ENCODE results near the gene NLN.
"Not testable (repeated sequence)": the region's sequence is repeated elsewhere in the genome, so short reads cannot be mapped to it uniquely, and the experiment has no call there.

Gene NLN

DNA sequence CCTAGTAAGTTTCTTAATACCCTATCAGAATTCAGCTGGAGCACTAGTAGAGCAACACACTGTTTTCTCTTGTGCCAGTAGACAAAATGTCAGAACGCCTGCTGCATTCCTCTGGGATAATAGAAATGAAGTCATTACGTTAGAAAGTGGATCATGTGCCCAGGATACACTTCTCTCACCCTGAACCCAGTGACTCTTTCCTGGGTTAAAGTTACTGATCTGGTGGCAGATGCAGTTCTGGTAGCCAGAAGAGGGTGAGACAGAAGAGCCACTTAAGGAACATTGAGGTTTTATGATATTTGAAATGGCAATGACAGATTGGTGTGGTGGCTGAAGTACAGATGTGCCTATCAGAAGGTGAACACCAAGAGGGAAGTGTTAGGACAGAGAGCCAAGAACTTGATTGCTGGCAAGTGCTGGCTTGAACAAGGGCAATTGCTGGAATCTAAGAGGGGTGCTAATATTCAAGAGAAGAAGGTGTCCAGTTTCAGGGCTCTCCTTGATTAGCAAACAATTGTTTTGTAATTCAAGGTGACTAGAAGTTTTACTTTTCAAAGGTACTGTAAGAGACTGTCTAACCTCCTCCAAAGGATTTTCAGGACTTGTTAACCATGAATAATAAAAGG, 110.7 kb downstream of the NLN start:
- no peak for DNase-seq (ENCODE audit: low read depth)

DNA sequence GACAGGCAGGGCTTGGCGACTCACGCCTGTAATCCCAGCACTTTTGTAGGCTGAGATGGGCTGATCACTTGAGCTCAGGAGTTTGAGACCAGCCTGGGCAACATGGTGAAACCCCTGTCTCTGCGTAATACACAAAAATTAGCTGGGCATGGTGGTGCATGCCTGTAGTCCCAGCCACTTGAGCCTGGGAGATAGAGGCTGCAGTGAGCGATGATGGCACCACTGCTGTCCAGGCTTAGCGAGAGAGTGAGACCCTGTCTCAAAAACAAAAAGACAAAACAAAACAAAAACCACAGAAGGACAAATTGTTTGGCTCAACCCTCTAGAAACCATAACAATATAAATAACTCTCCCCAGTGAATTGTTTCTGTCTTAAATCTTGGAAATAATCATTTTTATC, 111.8 kb downstream of the NLN start:
- DNase-seq (ENCODE audit: low read depth) = no peak

DNA sequence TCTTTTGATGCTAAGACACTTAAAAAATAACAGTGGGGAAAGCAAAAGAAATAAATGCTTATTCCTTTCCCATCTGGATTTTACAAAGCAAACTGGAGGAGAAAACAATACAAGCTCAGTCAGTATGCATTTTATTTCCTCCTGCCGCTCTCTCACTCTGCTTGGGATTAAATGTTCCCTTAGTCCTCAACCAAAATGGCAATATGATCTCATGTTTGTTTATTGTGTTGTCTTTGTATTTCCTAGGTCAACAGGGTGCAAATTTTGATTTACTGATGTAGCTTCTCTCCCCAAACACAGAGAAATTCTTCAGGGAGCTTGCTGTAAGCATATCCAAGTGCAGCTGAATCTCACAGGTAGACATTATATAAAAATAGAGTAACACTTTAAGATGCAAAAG, 112.3 kb downstream of the NLN start:
- DNase-seq (ENCODE audit: low read depth) = no peak

DNA sequence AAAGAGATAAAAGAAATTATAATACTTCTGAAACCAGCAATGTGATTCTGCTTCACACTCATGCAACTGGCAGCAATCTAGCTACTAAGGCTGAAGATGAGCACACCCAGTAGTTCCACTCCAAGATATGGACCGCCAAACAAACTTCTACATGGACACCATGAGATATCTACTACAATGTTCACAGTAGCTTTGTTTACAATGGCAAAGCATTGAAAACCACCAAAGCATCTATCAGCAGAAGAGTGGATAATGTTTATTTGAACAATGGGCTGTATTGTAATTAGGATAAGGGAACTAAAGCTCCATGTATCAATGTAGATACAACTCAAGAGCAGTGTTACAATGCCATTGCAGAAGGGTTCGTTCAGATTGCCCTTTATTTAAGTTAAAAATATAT, 113.2 kb downstream of the NLN start:
- DNase-seq (ENCODE audit: low read depth) = no peak

DNA sequence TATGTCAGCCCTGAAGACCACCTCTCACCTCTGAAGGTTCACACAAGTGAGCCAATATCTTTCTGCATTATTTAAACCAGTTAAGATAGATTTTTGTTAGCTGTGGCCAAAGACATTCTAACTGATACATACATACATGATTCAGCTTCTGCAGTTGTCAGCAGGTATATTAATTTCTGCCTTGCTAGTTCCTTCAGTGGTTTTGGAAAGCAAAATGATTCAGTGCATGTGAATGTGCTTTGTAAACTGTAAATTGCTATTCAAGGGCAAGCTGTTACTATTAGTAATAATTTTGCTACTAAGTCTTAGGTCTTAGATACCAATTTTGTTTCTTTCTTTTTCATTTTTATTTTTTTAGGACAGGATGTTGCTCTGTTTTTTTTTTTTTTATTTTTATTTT, 115.1 kb downstream of the NLN start:
- DNase-seq (ENCODE audit: low read depth) = peak; percentile 88

DNA sequence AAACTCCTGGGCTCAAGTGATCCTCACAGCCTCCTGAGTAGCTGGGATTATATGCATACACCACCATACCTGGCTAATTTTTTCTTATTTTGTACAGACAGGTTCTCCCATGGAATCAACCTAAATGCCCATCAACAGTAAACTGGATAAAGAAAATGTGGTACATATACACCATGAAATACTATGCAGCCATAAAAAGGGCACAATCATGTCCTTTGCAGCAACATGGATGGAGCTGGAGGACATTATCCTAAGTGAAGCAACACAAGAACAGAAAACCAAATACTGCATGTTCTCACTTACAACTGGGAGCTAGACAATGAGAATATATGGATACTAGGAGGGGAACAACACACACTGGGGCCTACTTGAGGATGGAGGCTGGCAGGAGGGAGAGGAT, 117.2 kb downstream of the NLN start:
- DNase-seq (ENCODE audit: low read depth) = not testable (repeated sequence)

DNA sequence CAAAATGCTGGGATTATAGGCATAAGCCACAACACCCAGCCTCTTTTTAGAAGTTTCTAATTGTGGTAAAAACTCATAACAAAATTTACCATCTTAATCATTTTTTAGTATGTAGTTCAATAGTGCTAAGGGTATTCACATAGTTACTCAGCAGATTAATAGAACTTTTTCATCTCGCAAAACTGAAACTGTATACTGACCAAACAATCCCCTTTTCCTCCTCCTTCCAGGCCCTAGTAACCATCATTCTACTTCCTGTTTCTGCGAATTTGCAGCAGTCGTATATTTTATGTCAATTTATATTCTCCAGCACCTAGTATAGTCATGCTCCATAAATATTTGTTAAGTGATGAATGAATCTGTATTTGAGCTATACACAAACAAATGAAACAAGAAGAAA, 118.1 kb downstream of the NLN start:
- no peak for DNase-seq (ENCODE audit: low read depth)

DNA sequence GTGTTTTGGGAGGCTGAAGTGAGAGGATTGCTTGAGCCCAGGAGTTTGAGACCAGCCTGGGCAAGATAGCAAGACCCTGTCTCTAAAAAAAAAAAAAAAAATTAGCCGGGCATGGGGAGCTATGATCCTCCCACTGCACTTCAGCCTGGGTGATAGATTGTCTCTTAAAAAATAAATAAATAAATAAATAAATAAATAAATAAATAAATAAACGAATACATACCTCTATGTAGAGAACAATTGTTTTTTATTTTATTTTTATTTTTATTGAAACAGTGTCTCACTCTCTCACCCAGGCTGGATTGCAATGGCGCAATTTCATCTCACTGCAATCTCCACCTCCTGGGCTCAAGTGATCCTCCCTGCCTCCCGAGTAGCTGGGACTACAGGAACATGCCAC, 122.8 kb downstream of the NLN start:
- DNase-seq (ENCODE audit: low read depth) = not testable (repeated sequence)

DNA sequence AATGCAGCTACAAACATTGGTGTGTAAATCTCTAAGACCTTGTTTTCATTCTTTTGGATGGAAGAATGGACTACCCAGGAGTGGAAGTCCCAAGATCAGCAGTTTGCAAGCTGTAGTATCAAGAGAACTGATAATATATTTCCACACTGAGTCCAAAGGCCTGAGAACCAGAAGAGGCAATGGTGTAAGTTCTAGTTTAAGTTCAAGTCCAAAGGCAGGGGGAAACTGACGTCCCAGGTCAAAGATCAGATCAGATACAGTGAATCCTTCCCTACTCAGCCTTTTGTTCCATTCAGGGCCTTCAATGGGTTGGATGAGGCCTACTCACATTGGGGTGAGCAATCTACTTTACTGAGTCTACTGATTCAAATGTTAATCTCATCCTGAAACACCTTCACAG, 124.1 kb downstream of the NLN start:
- no peak for DNase-seq (ENCODE audit: low read depth)

DNA sequence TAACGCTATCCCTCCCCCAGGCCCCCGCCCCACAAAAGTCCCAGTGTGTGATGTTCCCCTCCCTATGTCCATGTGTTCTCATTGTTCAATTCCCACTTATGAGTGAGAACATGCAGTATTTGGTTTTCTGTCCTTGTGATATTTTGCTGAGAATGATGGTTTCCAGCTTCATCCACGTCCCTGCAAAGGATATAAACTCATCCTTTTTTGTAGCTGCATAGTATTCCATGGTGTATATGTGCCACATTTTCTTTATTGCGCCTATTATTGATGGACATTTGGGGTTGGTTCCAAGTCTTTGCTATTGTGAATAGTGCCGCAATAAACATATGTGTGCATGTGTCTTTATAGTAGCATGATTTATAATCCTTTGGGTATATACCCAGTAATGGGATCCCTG, 125.0 kb downstream of the NLN start:
- not testable (repeated sequence) for DNase-seq (ENCODE audit: low read depth)

DNA sequence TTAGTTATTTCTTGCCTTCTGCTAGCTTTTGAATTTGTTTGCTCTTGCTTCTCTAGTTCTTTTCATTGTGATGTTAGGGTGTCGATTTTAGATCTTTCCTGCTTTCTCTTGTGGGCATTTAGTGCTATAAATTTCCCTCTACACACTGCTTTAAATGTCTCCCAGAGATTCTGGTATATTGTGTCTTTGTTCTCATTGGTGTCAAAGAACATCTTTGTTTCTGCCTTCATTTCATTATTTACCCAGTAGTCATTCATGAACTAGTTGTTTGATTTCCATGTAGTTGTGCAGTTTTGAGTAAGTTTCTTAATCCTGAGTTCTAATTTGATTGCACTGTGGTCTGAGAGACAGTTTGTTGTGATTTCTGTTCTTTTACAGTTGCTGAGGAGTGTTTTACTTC, 127.9 kb downstream of the NLN start:
- DNase-seq (ENCODE audit: low read depth) = not testable (repeated sequence)

DNA sequence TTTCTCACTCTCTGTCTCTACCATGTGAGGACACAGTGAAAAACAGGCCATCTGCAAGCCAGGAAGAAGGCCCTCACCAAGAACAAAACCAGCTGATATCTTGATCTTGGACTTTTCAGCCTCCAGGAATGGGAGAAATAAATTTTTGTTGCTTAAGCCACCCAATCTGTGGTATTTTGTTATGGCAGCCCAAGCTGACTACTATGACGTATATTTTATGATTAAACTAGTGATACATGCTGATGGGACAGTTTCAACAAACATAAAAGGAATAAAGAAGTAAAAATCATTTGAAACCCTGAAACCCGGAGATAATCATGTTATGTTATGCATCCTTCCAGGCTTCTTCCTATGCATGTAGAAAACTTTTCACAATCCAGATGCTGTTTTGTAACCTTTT, 132.9 kb downstream of the NLN start:
- DNase-seq (ENCODE audit: low read depth) = no peak

DNA sequence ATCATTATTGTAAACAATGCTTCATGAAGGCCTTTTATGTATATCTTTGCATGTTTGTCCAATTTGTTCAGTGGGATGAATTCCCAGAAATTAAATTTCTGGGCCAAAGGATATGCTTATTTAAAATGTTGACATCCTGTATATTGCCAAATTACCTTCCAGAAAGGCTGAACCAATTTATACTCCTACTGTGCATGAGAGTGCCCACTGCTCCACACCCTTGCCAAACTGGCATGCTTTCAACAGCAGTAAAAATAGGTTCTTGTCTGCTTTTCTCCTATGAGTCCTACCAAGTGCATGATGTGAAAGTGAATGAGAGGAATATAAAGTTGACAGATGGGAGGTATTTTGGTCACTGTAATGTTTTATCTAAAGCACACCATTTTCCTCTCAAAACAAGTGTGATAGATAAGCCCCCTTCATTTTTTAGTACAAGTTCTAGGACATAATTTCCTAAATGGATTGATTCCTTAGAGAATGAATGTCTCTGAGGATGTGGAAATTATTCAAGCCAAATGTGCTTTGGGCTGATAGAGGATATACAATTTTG, 133.8 kb downstream of the NLN start:
- DNase-seq (ENCODE audit: low read depth) = no peak

DNA sequence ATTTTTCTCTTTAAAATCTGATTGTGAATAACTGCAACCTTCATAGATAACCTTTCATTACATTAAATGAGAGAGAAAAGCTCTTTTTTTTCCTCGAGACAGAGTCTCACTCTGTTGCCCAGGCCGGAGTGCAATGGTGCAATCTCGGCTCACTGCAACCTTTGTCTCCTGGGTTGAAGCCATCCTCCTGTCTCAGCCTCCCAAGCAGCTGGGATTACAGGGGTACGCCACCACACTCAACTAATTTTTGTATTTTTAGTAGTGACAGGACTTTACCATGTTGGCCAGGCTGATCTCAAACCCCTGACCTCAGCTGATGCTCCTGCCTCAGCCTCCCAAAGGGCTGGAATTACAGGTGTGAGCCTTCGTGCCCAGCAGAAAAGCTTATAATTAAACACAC, 134.5 kb downstream of the NLN start:
- no peak for DNase-seq (ENCODE audit: low read depth)

DNA sequence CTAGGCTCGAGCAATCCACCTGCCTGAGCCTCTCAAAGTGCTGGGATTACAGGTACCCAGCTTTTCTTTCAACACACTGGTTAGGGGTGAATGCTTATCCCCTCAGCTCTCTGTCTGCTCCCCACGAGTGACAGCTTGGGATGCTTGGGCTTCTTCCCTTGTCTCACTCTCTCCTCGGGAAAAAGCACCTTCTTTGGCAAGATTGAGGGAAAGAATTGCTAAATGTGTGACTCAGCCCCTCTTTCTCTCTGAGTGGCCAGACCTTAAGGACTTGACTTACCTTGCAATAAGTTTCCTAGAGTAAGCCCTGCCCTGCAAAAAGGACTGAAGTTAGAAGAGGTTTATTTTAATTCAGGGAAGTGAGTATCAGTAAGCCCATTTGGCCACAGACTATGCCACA, 136.3 kb downstream of the NLN start:
- peak; percentile 54 for DNase-seq (ENCODE audit: low read depth)

DNA sequence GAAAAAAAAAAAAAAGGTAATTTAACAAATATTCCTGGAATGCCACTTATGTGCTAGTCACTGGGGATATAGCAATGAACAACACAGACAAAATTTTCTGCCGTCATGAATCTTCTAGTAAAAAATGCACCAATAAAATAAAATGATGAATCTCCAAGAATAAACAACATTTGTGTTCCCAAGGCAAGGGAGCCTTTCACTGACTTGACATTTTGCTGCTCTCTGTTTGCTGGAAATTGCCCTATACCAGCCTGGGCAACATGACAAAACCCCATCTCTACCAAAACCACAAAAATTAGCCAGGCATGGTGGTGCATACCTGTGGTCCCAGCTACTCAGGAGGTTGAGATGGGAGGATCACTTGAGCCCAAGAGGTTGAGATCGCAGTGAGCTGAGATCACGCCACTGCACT, 139.8 kb downstream of the NLN start:
- peak; percentile 96 for DNase-seq (ENCODE audit: low read depth)

DNA sequence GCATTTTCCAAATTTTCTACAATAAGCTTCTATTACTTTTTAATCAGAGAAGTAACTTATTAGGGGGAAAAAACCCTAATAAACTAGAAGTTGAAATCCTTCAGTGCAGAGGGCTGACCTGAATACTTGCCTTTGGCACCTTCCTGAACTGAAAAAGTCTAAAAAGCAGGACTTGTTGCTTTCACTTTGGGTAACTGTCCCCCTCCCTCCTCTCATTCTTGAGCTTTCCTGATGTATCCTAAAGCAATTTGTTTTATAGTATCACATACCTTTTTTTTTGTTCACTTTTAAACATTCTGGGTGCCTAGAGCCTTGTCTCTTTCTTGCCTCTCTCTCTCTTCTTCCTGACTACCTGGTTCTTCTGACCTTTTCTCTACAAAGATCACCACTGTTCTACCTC, 140.4 kb downstream of the NLN start:
- DNase-seq (ENCODE audit: low read depth) = peak; percentile 47

DNA sequence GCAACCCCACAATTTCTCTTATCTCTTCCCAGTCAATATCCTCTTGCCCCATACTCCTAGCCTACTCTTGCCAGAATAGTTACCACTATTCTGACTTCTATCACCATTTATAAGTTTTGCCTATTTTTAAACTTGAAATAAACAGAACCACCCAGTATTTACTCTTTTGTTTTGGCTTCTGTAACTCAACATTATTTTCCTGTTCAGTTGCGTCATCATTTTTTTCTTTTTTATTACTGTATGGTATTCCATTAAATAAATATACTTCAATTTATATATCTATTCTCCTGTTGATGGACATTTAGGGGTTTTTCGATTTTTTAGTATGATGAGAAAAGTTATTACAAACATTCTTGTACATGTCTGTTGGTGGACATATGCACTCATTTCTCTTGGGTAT, 141.7 kb downstream of the NLN start:
- DNase-seq (ENCODE audit: low read depth) = no peak

DNA sequence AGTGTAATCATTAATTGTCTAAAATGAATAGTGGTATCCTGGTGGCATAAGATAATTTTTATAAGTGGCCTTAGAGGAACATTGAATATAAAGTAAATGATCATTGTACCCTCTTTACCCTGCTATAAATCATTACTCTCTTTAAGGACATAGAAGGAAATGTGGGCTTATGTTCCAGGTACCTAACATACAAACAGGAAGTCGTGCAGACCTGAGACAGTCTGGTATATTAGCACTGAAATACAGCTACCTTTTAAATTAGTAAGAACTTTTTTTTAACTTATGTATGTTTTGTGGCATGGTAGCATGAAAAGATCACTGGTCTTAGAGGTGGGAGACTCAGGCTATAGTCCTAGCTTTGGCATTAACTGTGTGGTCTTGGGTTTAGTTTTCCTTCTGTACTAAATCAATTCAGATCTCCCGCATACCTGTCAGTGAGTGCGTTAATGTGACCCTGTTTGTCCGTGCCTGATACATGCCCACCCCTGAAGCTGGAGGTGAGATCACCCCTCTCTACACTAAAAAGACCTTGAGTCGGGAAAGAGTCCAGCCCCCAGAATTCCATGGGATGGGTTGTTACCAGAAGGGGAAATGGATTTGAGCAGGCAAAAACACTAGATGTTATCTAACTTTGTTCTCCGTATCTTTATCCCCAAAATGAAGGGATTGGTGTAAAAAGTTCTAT, 145.0 kb downstream of the NLN start:
- DNase-seq (ENCODE audit: low read depth) = no peak

DNA sequence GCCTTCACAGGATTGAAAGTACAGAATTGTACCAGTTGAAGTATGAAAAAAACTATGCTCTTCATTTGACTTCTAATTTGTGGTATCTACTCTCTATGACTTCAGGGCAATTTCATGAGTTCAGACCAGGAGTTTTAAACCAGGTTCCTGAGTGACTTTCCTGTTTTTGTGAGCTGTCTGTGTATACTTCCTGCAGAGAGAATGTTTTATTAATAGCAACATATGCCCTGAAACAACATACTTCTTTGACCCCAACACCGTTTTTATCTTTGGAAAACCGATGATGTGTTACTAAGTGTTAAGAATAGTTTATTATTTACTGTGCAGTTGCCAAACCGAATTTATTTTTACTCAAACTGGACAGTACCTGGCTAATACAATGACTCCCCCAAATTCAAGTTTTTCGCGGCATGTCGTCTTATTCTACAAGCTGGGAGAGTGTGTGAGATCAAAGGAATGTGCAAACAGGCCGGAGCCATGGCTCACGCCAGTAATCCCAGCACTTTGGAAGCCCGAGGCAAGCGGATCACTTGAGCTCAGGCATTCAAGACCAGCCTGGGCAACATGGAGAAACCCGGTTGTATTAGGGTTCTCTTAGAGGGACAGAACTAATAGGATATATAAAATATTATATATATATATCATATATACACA, 145.7 kb downstream of the NLN start:
- DNase-seq (ENCODE audit: low read depth) = peak; percentile 42

DNA sequence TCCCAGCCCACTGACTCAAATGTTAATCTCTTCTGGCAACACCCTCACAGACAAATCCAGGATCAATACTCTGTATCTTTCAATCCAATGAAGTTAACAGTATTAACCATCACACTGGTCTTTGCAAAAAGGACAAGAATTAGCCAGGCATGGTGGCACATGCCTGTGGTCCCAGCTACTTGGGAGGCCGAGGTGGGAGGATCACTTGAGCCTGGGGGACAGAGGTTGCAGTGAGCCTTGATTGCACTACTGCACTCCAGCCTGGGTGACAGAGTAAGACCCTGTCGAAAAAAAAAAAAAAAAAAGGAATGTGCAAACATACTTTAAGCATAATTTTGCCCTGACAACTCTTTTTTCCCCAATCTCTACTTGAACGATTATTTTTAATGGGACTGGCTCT, 146.5 kb downstream of the NLN start:
- no peak for DNase-seq (ENCODE audit: low read depth)

DNA sequence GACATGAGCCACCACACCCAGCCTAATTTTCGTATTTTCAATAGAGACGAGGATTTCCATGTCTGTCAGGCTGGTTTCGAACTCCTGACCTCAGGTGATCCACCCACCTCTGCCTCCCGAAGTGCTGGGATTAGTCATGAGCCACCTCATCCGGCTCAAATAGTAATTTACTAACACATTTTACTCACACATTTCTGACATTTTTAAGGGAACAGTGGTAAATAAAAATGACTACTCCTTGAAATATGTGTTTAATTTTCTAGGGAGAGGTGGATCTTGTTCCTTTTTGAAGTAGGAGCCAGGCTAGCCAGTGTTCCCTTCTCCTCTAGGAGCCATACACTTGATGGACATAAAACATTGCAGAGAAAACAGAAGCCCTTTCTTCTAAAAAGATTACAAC, 149.2 kb downstream of the NLN start:
- DNase-seq (ENCODE audit: low read depth) = peak; percentile 92

DNA sequence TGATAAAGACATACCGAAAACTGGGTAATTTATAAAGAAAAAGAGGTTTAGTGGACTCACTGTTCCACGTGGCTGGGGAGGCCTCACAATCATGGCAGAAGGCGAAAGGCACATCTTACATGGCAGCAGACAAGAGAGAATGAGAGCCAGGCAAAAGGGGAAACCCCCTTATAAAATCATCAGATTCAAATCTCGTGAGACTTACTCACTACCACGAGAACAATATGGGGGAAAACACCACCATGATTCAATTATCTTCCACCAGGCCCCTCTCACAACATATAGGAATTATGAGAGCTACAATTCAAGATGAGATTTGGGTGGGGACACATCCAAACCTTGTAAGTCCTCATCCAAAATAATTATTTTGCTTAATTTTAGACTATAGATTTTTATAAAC, 149.8 kb downstream of the NLN start:
- DNase-seq (ENCODE audit: low read depth) = peak; percentile 41
